ENCODE measurements around the gene NUMBL. TPM values are rescaled to one million over a fixed set of nuclear protein-coding genes. Genes with fewer than 3 reads are reported as not detected.

NUMBL gene
- total RNA-seq, 4 donors from 2014 or later = 28.2 to 51.7 (median 41.5) TPM

DNA sequence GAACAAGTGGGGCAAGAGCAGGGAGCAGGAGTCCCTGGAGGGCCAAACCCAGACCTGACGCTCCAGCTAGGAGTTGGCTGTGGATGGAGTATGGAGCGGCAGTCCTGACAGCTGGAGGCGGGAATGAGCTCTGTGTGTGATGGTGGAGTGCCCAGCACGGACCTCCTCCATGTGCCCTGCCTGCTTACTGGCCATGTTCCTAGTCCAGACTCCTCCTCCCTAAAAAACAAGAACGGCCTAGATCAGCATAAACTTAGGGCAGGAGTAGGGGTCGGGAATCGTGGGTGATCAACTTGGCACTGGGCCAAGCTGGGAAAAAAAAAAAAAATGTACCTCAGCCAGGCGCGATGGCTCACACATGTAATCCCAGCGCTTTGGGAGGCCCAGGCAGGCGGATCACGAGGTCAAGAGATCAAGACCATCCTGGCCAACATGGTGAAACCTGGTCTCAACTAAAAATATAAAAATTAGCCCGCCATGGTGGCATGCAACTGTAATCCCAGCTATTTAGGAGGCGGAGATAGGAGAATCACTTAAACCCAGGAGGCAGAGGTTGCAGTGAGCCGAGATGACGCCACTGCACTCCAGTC lies 59.8 kb downstream of the NUMBL start:
- H3K27me3 ChIP-seq = no peaks in the 10 kb centered on the region
- intact Hi-C loops (cut with DNase I) = loop anchor here (10.0 kb wide), 1 partner anchor 326 kb away; no protein-coding TSS in a partner anchor
- H3K4me3 ChIP-seq = no peak overlapping the region
- WGBS = 74% methylated on average over 15 of the region's 16 CpGs
- DNase-seq (ENCODE audit: extremely low spot score) = no peak
- TF ChIP-seq POLR2AphosphoS5 (IDR thresholded peaks at IDR 0.05) (peak in 1 of 2 donors; percentile 11), CTCF (IDR thresholded peaks at IDR 0.05) (no peak)
- H3K9me3 ChIP-seq = no peaks in the 10 kb centered on the region
- peaks cover 0 to 49% (median 24%) of the 10 kb centered on the region in 4 donors for H3K36me3 ChIP-seq
- H3K27ac ChIP-seq (replicated peaks in 1 of 4) = peak overlapping the region in 1 of 4 donors; percentile 36
- peaks cover 6 to 19% (median 10%) of the 10 kb centered on the region in 4 donors for H3K4me1 ChIP-seq

- Histone ChIP-seq H3K4me1 (peaks cover 5 to 11% (median 6%) of the 10 kb centered on the region in 4 donors), H3K36me3 (peaks cover 0 to 57% (median 33%) of the 10 kb centered on the region in 4 donors), H3K27me3 (no peaks in the 10 kb centered on the region), H3K9me3 (no peaks in the 10 kb centered on the region), H3K27ac (replicated peaks in 1 of 4) (no peak overlapping the region), H3K4me3 (no peak overlapping the region)
- intact Hi-C loops (cut with DNase I) = no loop called here
- no peak for DNase-seq (ENCODE audit: extremely low spot score)
- TF ChIP-seq CTCF (IDR thresholded peaks at IDR 0.05) (no peak), POLR2AphosphoS5 (IDR thresholded peaks at IDR 0.05) (no peak), EP300 (IDR thresholded peaks at IDR 0.05) (no peak), POLR2A (IDR thresholded peaks at IDR 0.05; ENCODE audit: low read depth) (no peak)
- 93% methylated on average over 42 of the region's 42 CpGs for WGBS
Observed at GRCh38 chr19:40629346-40629745, 61.1 kb downstream of the NUMBL start.

GRCh38 chr19:40627486-40628279 lies 62.8 kb downstream of the NUMBL start:
- H3K36me3 ChIP-seq = peaks cover 0 to 71% (median 45%) of the 10 kb centered on the region in 4 donors
- DNase-seq (ENCODE audit: extremely low spot score) = no peak

DNA sequence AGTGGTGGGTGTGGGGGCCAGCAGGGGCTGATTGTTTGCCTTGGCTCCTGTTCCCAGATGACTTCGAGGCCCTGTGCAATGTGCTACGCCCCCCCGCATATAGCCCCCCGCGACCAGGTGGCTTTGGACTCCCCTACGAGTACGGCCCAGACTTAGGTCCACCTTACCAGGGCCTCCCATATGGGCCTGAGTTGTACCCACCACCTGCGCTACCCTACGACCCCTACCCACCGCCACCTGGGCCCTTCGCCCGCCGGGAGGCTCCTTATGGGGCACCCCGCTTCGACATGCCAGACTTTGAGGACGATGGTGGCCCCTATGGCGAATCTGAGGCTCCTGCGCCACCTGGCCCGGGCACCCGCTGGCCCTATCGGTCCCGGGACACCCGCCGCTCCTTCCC lies 63.5 kb downstream of the NUMBL start:
- WGBS = 93% methylated on average over 21 of the region's 24 CpGs

More at GRCh38 chr19:40627486-40628279, 62.8 kb downstream of the NUMBL start:
- Histone ChIP-seq H3K9me3 (no peaks in the 10 kb centered on the region), H3K27me3 (no peaks in the 10 kb centered on the region), H3K27ac (replicated peaks in 1 of 4) (no peak overlapping the region), H3K4me1 (peaks cover 0 to 14% (median 7%) of the 10 kb centered on the region in 4 donors), H3K4me3 (no peak overlapping the region)
- intact Hi-C loops (cut with DNase I) = no loop called here
- WGBS = 91% methylated on average over 31 of the region's 39 CpGs
- TF ChIP-seq CTCF (IDR thresholded peaks at IDR 0.05) = no peak
- peak in 1 of 2 donors; percentile 31 for TF ChIP-seq POLR2AphosphoS5 (IDR thresholded peaks at IDR 0.05)

More for the DNA sequence above, 63.5 kb downstream of the NUMBL start:
- Histone ChIP-seq H3K36me3 (peaks cover 0 to 79% (median 53%) of the 10 kb centered on the region in 4 donors), H3K27ac (replicated peaks in 1 of 4) (no peak overlapping the region), H3K27me3 (no peaks in the 10 kb centered on the region), H3K9me3 (no peaks in the 10 kb centered on the region), H3K4me3 (no peak overlapping the region), H3K4me1 (peaks cover 0 to 21% (median 9%) of the 10 kb centered on the region in 4 donors)
- no peak for TF ChIP-seq POLR2AphosphoS5 (IDR thresholded peaks at IDR 0.05)
- no peak for TF ChIP-seq POLR2A (IDR thresholded peaks at IDR 0.05; ENCODE audit: low read depth)
- TF ChIP-seq EP300 (IDR thresholded peaks at IDR 0.05) = no peak
- no peak for TF ChIP-seq CTCF (IDR thresholded peaks at IDR 0.05)
- DNase-seq (ENCODE audit: extremely low spot score) = no peak
- intact Hi-C loops (cut with DNase I) = no loop called here

Data from esophagus muscularis mucosa (tissue), 4 donors.